Activated CD8-positive, alpha-beta memory T cell treated with anti-CD3 and anti-CD28 coated beads for 24 hours (primary cell): ENCODE results near the gene CD300LB.

Source experiments
- DNase-seq: peaks from one replicate; pipeline ENCODE4 v3.0.0-alpha.2; 2020

CD300LB gene

GRCh38 chr17:74488276-74488675 lies 43.0 kb downstream of the CD300LB start:
- peak; percentile 33 for DNase-seq

- DNase-seq: no peak
Observed at GRCh38 chr17:74485841-74486240, 45.4 kb downstream of the CD300LB start.

GRCh38 chr17:74485022-74485743 lies 46.1 kb downstream of the CD300LB start:
- DNase-seq: no peak

- no peak for DNase-seq
Observed at GRCh38 chr17:74484066-74484465, 47.2 kb downstream of the CD300LB start.

- no peak for DNase-seq
Observed at GRCh38 chr17:74481621-74482020, 49.7 kb downstream of the CD300LB start.

- no peak for DNase-seq
Observed at GRCh38 chr17:74480290-74480689, 51.0 kb downstream of the CD300LB start.

- no peak for DNase-seq
Observed at GRCh38 chr17:74478420-74479100, 52.7 kb downstream of the CD300LB start.

- no peak for DNase-seq
Observed at GRCh38 chr17:74477411-74477810, 53.9 kb downstream of the CD300LB start.

GRCh38 chr17:74475189-74475588 lies 56.1 kb downstream of the CD300LB start:
- no peak for DNase-seq

- DNase-seq: no peak
Observed at GRCh38 chr17:74474043-74474792, 57.1 kb downstream of the CD300LB start.

GRCh38 chr17:74473294-74473693 lies 58.0 kb downstream of the CD300LB start:
- DNase-seq: no peak

- no peak for DNase-seq
Observed at GRCh38 chr17:74472890-74473289, 58.4 kb downstream of the CD300LB start.

- no peak for DNase-seq
Observed at GRCh38 chr17:74471341-74471740, 59.9 kb downstream of the CD300LB start.
